GM20431 (cell line): ENCODE data around the gene PYM1.

ENCODE experiments used
- in situ Hi-C: fragments of 300-500 bp; cut with MseI, MboI; formaldehyde crosslinking; loops from one replicate; pipeline ENCODE4 v1.15.0; 2020; ENCODE audit warnings: low sequenced_read_pairs; ENCODE audit not compliant: unreplicated experiment

PYM1 gene

DNA sequence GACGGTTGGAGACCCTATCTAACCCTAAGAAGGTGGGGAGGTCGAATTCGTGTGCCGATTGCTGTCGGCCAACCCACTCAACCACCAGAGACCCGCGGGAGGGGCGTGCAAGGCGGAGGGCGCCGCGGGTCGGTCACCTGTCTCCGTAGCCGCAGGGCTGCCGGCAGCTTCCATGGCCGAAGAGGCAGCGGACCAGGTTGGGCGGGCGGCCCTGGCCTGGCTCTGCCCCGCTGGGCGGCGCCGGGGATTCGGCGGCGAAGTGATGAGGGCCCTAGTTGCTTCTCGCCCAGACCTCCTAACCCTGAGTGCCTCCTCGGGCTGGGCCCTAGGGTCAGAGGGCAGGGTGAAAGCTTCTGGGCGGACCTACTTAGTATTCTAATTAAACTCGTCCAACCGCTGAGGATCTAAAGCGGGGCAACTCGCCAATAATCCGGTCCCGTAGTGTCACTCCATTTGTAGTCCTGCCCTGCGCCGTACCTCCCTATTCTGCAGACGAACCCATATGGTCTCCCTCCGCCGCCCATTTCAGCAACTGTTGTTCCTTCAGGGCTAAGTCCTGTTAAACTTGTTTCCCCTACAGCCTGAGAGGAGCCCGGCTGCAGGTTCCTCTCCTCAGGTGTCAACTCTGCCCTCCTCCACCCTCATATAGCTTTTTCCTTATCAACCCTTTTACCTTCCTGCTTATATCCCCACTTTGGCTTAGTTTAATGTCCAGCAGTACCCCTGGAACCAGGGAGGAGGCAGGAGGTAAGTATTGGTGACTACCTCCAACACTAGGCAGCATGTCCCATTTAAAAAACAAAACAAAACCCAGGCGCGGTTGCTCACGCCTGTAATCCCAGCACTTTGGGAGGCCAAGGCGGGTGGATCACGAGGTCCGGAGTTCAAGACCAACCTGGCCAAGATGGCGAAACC lies at the start of gene PYM1:
Gene PYM1 (minus strand): TSS at position 307 of the 915 bp plus-strand sequence. CDS start 133 bp downstream, at position 174.
- in situ Hi-C loops, result loop anchor here (25.0 kb wide), 1 partner anchor 191 kb away; the partner anchor contains the start of genes CD63 and GDF11

DNA sequence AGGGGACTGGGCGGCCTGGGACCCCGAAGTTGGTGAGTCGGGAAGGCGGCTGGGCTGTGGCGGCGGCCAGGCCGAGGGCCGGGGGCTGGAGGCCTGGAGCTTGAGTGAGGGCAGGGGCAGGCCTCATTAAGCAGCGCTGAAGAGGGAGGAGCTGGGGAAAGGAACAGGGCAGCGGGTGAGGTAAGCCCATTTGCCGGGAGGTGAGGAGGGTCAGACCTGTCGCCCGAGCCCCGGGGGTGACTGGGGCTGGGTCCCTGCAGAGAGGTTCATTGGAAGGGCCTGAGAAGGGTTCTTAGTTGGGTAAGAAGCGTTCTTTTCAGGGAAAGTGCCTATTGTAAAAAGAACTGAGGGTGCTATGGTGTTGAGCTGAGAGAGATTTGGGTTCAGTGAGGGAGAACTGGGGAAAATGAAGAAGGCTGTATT lies 46.6 kb upstream of the PYM1 start:
- in situ Hi-C loops, result no loop called here

DNA sequence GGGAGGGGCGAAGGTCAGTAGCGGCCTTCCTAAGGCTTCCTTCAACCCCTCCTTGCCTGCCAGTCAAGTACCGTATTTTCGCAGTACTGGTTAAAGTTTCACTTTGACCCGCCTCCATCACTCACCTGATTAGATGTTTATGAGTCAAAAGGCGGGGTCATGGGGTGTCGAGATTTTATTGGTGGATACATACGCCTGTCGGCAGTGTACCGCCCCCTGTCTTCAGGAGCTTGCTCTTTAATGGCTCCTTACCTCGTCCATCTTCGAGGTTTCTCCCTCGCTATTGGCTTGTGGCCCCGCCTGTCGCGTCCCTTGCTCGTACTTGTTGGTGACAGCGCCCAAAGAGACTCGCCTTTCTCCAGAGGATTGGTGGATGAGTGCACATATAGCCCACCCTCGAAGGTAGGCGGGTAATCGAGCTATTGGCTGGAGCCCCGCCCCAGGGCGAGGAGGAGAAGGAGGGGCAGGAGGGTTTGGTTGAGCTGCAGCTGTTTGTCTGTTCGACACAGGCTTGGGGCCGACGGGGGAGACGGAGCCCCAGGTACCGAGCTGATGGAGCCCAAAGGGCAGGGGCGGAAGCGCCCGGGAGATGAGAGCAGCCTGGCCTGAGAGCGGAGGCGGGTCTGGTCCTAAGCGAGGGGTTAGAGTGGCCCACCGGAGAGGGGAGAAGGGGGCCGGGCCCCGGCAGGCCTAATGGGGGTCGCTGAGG lies 46.1 kb upstream of the PYM1 start, which contains the start of gene RAB5B:
Gene RAB5B (plus strand): TSS at position 480 of the 709 bp plus-strand sequence. CDS start 12,883 bp downstream, outside the sequence.
- in situ Hi-C loops, result no loop called here

DNA sequence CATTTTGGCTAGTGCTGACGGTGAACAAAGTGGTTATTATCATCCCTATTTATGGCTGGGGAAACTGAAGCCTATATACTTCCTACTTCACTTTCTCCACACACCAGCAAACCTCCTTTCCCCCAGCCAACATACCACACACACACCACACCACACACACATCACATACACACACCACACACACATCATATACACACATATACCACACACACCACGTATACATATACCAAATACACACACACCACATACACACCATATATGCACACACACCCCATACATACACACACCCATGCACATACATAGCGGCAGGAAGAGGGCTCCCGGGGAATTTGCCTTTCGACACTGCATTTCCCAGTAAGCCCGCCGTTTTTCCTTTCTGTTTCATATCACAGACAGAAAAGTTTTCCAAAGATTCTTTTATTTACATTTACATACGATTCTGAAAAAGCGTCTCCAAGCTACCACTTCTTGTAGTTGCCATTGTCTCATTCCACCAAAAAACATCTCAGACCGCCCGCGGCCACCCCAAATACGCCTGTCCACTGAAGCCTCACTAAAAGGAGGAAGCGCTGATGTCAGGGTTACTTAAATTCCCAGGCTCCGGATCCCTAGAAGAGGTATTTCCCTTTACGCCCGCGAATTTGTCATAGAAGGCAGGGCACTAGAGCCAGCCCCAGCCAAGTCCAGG lies 45.4 kb upstream of the PYM1 start:
- in situ Hi-C loops, result no loop called here

DNA sequence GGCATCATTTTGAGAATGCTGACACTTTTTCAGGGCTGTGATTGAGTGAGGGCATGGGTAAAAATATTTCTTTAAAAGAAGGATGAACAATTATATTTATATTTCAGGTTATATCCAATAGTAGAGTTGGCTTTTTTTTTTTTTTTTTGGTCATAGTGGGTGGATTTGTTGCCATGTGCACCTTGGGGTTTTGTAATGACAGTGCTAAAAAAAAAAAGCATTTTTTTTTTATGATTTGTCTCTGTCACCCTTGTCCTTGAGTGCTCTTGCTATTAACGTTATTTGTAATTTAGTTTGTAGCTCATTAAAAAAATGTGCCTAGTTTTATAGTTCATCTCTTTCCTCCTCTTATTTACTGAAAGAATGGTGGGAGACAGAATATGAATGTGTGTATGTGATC lies 44.8 kb upstream of the PYM1 start:
- in situ Hi-C loops, result no loop called here

DNA sequence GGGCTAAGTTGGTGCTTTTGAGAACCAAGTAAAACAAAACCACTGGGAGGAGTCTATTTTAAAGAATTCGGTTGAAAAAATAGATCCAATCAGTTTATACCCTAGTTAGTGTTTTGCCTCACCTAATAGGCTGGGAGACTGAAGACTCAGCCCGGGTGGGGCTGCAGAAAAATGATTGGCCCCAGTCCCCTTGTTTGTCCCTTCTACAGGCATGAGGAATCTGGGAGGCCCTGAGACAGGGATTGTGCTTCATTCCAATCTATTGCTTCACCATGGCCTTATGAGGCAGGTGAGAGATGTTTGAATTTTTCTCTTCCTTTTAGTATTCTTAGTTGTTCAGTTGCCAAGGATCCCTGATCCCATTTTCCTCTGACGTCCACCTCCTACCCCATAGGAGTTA lies 44.3 kb upstream of the PYM1 start:
- in situ Hi-C loops, result no loop called here

DNA sequence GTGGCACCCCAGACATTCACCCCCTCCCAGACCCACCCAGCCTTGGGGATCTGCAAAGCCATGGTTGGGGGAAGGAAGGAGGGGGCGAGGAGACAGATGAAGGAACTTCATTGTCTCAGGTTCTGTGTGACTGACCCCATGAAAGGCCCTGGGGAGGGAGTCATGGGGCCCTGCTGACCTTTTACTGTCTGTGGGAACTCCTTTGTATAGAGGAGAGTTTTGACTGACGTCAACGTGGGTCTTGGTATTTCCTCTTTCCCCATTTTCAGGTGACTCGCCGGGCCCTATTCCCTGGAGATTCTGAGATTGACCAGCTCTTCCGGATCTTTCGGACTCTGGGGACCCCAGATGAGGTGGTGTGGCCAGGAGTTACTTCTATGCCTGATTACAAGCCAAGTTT lies 43.1 kb upstream of the PYM1 start:
- in situ Hi-C loops, result no loop called here

DNA sequence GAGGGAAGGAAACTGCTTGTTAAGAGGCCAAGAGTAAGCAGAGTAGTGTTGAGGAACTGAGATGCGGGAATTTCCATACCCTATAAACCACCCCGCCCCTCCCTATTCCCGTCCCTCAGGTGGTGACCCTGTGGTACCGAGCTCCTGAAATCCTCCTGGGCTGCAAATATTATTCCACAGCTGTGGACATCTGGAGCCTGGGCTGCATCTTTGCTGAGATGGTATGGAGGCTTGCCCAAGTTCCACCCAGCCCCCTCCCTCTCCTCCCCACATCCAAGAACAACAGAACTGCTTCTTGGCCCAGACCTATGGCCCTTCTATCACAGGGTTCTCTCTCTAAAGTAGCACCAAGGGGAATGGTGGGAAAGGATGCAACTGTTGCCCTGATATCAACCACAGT lies 41.7 kb upstream of the PYM1 start:
- in situ Hi-C loops, result no loop called here

DNA sequence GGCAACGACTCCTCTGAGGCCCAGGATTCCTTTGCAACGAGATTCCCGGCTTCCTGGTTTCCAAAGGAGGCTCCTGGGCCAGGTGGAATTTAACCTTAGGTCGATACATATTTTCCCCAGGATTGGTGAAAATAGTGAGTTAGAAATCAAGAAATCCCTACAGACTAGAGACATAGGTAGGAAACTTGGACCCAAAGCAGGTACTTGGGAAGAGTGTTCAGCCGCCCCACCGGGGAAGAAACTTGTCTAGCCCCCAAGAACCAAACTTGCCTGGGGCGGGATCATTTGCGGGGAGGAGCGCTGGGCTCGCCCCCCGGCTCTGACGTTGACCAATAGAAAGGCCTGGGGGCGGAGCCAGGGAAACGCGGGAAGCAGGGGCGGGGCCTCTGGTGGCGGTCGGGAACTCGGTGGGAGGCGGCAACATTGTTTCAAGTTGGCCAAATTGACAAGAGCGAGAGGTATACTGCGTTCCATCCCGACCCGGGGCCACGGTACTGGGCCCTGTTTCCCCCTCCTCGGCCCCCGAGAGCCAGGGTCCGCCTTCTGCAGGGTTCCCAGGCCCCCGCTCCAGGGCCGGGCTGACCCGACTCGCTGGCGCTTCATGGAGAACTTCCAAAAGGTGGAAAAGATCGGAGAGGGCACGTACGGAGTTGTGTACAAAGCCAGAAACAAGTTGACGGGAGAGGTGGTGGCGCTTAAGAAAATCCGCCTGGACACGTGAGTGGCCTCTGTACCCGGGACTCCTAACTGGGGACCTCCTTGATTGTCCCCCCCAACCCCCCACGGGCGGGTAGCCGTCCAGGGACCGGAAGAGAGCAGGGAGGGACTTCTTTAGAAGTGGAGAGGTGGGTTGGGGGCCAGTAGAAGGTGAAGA lies 39.0 kb upstream of the PYM1 start, which contains the start of gene CDK2:
Gene CDK2 (plus strand): TSS at position 423 of the 874 bp plus-strand sequence. CDS start 179 bp downstream, at position 602.
- in situ Hi-C loops, result no loop called here

DNA sequence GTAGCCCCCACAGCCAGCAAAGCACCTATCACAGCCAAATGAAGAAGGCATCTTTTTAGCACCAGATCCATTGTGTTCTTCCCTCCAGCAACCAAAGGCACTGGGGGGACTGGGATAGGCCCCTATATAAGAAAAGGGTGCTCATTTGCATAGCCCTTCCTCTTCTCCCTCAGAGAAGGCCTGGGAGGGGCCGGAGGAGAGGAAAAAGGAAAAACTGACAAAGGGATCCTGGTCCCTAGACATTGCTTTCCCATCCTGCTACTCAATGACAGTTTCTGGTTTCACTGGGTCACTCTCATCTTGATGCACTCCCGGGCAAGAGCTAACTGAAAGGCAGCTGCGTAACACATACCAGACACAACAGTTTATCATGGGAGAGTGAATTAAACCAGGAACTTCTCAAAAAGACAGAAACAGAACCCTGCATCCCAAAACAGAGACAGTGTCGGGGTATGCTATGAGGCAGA lies 38.3 kb upstream of the PYM1 start, which contains the start of gene PMEL:
Gene PMEL (minus strand): TSS at position 102 of the 467 bp plus-strand sequence. CDS start 31 bp downstream, at position 71.
- in situ Hi-C loops, result no loop called here

DNA sequence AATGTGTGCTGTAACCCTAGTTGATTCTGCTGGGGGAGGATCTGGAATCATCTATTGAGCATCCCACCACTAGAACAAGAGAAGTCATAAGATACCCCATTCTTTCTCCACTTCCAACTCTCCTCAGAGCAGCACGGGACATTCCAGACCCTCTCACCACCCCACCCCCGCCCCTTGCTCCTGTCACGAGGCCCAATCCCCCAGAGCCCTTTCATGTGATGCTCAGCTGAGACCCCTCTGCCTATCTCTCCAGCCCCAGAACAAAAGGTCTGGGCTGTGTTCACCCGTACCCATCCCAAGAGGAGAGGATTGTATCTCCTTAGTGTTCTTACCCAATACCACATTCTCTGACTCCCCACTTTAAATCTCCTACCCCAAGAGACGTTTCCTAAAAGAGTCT lies 37.5 kb upstream of the PYM1 start:
- in situ Hi-C loops, result no loop called here

DNA sequence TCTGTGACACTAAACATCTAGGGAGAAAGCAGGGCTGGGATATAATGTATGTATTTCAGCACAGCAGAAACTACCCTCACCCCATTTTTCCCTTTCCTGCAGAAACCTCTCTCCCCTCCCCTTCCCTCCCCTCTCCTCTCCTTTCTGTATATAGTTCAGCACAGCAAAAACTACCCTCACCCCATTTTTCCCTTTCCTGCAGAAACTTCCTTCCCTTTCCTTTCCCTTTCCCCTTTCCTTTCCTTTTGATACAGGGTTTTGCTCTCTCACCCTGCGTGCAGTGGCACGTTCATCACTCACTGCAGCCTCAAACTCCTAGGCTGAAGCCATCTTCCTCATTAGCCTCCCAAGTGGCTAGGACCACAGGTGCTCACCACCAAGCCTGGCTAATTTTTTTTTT lies 36.1 kb upstream of the PYM1 start:
- in situ Hi-C loops, result no loop called here

DNA sequence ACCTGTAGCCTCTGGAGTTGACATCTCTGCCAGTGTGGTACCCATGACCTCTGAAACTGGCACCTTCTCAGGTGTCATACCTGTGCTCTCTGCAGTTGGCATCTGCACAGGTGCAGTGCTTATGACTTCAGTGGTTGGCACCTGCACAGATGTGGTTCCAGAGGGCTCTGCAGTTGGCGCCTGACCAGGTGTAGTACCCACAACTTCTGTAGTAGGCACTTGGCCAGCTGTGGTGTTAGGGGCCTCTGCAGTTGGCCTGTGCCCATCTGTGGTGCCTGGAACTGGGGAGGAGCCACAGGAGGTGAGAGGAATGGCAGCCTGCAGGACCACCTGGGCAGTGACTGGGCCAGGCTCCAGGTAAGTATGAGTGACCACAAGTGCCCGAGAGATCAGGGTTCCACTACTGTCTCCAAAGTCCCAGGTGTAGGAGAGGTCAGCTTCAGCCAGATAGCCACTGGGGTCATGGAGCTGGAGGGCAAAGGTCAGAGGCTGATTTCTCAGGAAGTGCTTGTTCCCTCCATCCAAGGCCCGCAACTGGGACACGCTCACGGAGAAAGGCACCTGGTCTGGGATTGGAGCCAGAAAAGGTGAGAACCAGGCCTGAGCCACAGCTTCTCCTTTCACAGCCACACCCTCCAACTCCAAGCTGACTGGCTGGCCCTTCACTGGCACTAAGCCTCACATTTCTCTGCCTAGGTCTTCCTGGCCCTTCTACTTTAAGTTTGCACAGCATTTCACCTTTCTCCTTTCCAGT lies 29.6 kb upstream of the PYM1 start:
- in situ Hi-C loops, result no loop called here

DNA sequence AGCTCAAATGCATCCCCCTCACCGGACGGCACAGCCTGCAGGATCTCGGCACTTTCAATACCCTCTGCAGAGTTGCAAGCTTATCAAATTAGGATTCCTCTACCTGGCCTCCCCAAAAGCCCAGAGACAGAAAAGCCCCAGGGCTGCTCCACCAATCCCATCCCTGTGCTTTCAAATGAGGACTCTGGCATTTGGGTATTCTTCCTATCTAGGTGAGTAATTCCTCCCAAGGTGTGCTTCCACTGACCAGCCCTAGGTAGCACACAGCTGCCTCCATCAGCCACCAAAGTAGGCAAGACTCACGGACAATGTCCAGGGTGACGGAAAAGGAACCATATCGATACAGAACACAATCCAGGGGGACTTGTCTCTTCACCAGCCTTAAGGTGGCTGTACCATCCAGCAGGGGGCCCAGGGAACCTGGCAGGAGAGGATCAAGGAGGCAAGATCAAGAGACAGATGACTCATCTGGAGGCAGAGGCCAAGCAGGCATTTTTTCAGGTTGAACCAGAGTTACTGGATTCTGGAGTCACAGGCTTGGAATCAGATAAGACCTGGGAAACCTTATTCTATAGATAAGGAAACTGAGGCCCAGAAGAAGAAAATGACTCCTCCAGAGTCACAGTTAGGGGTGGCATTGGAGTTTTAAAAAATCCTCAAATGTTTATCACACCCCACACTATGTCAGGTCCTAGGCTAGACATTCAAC lies 28.3 kb upstream of the PYM1 start:
- in situ Hi-C loops, result no loop called here

DNA sequence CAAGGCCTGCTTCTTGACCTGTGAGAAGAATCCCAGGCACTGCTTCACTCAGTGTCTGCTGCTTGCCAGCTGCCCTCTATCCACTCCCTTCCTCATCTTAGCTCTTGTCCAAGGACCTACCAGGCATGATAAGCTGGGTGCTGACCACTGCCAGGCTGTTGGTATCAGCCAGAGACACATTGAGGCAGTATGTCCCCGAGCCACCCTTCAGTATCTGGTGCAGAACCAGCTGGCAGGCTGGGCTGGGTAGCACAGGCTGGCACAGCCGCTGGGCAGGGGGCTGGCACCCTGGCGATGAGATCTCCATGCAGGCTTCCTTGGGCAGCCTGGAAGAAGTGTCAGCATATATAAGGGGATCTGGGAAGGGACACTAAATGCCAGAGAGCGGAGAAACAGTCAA lies 27.6 kb upstream of the PYM1 start:
- in situ Hi-C loops, result no loop called here

DNA sequence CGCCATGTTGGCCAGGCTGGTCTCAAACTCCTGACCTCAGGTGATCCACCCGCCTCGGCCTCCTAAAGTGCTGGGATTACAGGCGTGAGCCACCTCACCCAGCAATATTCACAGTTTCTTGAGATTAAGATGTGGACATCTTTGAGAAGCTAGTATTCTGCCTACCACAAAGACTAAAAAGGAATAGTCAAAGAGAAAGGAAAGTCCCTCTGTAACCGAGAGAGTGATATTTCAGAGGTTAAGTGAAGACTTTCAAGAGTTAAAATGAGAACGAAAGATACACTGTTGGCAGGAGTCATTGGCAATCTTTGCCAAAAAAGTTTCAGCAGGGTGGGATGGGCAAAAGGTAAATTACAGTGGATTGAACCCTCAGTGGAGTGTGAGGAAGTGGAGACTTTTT lies 18.9 kb upstream of the PYM1 start:
- in situ Hi-C loops, result loop anchor here (25.0 kb wide), 1 partner anchor 209 kb away; the partner anchor contains the start of genes CD63 and GDF11

DNA sequence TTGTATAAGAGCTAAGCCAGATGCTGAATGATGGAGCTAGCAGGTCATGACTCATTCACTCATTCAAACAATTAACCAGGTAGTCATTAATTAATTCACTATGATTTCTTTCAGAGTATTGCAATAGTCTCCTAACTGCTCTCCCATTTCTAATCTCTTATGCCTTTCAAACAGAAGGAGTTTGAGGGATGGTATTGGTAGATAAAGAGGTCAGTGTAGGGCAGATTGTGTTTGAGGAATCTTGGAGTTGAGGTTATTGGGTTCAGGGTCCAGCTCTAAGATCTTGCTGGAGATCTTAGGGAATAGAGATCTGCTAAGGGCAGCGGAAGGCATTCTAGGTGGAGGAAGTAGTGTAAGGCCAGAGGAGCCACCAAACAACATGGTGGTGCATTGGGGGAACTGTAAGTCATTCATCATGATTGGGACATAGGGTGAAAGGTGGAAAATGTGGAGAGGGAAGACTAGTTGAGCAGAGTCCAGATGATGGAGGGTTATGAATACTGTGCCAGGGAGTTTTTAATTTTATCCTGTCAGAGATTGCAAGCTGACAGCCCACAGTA lies 15.0 kb upstream of the PYM1 start:
- in situ Hi-C loops, result loop anchor here (25.0 kb wide), 1 partner anchor 205 kb away; the partner anchor contains the start of genes CD63 and GDF11
